Common myeloid progenitor, CD34-positive (primary cell): Measurements from ENCODE around the gene PRKCA.

Source experiments
- CTCF ChIA-PET: fragments of 350-600 bp; sonication (Branson Sonifier 250); formaldehyde crosslinking; loops from one replicate; lab custom pipeline; 2021; ENCODE audit warnings: antibody characterized with exemption; lab: Charles Lee
- POLR2A ChIA-PET: fragments of 350-600 bp; sonication (Branson Sonifier 250); formaldehyde crosslinking; loops from one replicate; lab custom pipeline; 2021; ENCODE audit warnings: antibody characterized with exemption; lab: Charles Lee
- DNase-seq, 3 donors: peaks; one replicate each; pipeline versions ENCODE4 v3.0.0 to v3.0.0-alpha.2; 2013
- H3K27ac ChIP-seq, 2 experiments: 1 replicate in 1 of 2; 2 replicates in 1 of 2; pipeline ENCODE4 v1.7.0; 2013; ENCODE audit warnings: inconsistent platforms in 2 of 2, low read length in 2 of 2, mild to moderate bottlenecking in 2 of 2, low read depth in 1 of 2, moderate library complexity in 1 of 2; ENCODE audit not compliant: severe bottlenecking in 2 of 2, insufficient read depth in 1 of 2, poor library complexity in 1 of 2
- H3K27me3 ChIP-seq, 5 experiments: replicated peaks in 2 of 5; 1 replicate in 3 of 5; 2 replicates in 2 of 5; pipeline versions ENCODE4 v1.6.1 to v1.7.0; 2013; ENCODE audit warnings: low read length in 4 of 5, mild to moderate bottlenecking in 2 of 5, moderate library complexity in 2 of 5, inconsistent platforms in 1 of 5; ENCODE audit not compliant: insufficient read depth in 5 of 5, control insufficient read depth in 4 of 5
- H3K36me3 ChIP-seq, 4 experiments: 1 replicate in 2 of 4; 2 replicates in 2 of 4; pipeline versions ENCODE4 v1.6.1 to v1.7.0; 2013; ENCODE audit warnings: low read length in 3 of 4, control low read depth in 1 of 4, mild to moderate bottlenecking in 1 of 4; ENCODE audit not compliant: control insufficient read depth in 4 of 4, insufficient read depth in 4 of 4
- H3K4me1 ChIP-seq, 4 experiments: 1 replicate in 3 of 4; 2 replicates in 1 of 4; pipeline versions ENCODE4 v1.6.1 to v1.7.1; 2013; ENCODE audit warnings: low read length in 3 of 4, mild to moderate bottlenecking in 3 of 4, control low read depth in 1 of 4, inconsistent platforms in 1 of 4, moderate library complexity in 1 of 4; ENCODE audit not compliant: control insufficient read depth in 4 of 4, insufficient read depth in 4 of 4; ENCODE audit errors: control extremely low read depth in 1 of 4
- H3K4me3 ChIP-seq, 7 experiments: 1 replicate in 4 of 7; 2 replicates in 3 of 7; pipeline versions ENCODE4 v1.5.1 to v1.7.0; 2013; ENCODE audit warnings: mild to moderate bottlenecking in 7 of 7, low read length in 6 of 7, moderate library complexity in 6 of 7, inconsistent platforms in 2 of 7, low read depth in 2 of 7, control low read depth in 1 of 7; ENCODE audit not compliant: insufficient read depth in 4 of 7, control insufficient read depth in 1 of 7; ENCODE audit errors: extremely low read depth in 1 of 7
- H3K9me3 ChIP-seq, 5 experiments: 1 replicate in 4 of 5; 2 replicates in 1 of 5; pipeline versions ENCODE4 v1.6.1 to v1.7.1; 2013; ENCODE audit warnings: low read length in 4 of 5, mild to moderate bottlenecking in 2 of 5, inconsistent platforms in 1 of 5, low read depth in 1 of 5, moderate library complexity in 1 of 5; ENCODE audit not compliant: control insufficient read depth in 4 of 5, insufficient read depth in 2 of 5; ENCODE audit errors: control extremely low read depth in 1 of 5
- WGBS: methylation state at CpG from one replicate; pipeline ENCODE4 v1.1.5; 2013; ENCODE audit not compliant: insufficient coverage; 5-methylcytosine and 5-hydroxymethylcytosine counted together

PRKCA gene

DNA sequence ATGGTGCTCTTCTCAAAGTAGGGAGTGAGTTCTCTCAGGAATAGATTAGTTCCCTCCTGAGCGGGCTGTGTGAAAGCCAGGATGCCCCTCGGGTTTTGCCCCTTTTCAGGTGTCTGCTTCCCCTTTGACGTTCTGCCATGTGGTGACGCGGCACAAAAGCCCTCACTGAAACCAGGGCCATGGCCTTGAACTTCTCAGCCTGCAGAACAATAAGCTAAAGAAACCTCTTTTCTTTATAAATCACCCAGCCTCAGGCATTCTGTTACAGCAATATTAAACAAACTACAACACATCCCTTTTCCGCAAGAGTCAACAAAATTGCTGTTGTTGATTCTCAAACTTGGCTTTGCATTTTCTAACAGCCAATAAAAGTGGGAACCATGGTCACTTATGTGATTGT is 517.1 kb downstream of the PRKCA start:
- Histone ChIP-seq H3K4me3 (no peak overlapping the region), H3K9me3 (peaks cover 0 to 15% (median 5%) of the 10 kb centered on the region in 5 experiments), H3K27ac (no peak overlapping the region), H3K27me3 (peaks cover 2 to 66% (median 15%) of the 10 kb centered on the region in 5 experiments), H3K36me3 (no peaks in the 10 kb centered on the region), H3K4me1 (no peaks in the 10 kb centered on the region)
- POLR2A ChIA-PET = no interaction called here
- 90% methylated on average over 6 of the region's 6 CpGs for WGBS
- no peak for DNase-seq
- CTCF ChIA-PET = no interaction called here

DNA sequence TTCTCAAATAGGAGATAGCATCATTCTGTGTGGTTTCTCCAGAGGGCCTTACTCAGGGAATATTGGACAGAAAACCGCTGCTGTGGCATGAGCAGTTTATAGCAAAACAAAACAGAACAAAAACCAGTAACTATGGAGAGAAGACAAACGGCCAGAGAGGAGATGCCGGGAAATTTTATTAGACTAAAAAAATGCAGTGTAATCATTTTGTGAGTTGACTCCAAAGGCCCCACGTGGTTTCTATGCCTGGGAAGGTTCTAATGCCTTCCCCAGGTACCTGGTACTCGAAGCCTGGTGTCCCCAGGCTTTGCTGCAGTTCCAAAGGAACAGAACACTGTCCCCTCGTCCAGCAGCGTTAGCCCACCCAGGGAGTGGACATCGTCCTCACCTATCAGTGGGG is 519.6 kb downstream of the PRKCA start:
- Histone ChIP-seq H3K9me3 (peaks cover 0 to 22% (median 5%) of the 10 kb centered on the region in 5 experiments), H3K27ac (no peak overlapping the region), H3K27me3 (peaks cover 5 to 81% (median 16%) of the 10 kb centered on the region in 5 experiments), H3K4me1 (no peaks in the 10 kb centered on the region), H3K4me3 (no peak overlapping the region), H3K36me3 (no peaks in the 10 kb centered on the region)
- CTCF ChIA-PET = no interaction called here
- DNase-seq = no peak
- WGBS = 93% methylated on average over 4 of the region's 8 CpGs
- POLR2A ChIA-PET = no interaction called here

DNA sequence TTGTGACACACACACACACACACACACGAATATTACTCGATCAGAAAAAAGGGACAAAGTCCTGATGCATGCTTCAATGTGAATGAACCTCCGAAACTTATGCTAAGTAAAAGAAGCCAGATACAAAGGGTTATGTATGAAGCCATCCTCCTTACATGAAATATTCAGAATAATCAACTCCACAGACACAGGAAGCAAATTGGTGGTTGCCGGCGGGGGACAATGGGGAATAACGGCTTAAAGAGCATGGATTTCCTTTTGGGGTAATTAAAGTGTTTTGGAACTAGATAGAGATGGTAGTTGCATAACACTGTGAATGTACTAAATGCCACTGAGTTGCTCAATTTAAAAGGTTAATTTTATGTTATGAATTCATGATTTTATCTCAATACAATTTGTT is 524.4 kb downstream of the PRKCA start:
- ChIA-PET CTCF (no interaction called here), POLR2A (no interaction called here)
- Histone ChIP-seq H3K27ac (no peak overlapping the region), H3K27me3 (peaks cover 5 to 79% (median 21%) of the 10 kb centered on the region in 5 experiments), H3K4me3 (no peak overlapping the region), H3K36me3 (no peaks in the 10 kb centered on the region), H3K9me3 (peaks cover 0 to 10% (median 3%) of the 10 kb centered on the region in 5 experiments), H3K4me1 (peaks cover 0 to 6% (median 4%) of the 10 kb centered on the region in 4 experiments)
- no CpG with 5 or more reads among the region's 6 CpGs for WGBS
- no peak for DNase-seq

DNA sequence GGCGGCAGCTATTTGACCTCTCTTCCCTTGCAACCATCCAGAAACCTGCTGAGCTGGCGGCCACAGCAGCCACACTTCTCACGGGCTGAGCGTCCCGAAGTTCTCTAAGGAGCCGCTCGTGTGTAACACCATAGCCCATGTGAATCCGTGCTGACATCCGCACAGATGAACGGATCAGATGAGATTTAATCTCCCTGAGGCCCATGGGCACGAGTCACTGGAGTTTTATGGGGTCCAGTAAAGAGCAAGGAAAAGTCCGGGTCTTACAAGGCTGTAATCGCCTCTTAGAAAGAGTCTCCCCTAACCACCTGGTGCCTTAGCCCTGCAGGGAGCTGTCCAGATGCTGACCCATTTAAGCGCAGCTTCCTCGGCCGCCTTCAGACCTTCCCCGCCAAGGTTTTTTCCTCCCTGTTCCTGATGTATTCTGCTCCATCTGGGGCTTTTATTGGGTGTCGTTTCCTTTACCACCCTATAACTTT is 527.0 kb downstream of the PRKCA start:
- H3K27me3 ChIP-seq = peaks cover 3 to 80% (median 36%) of the 10 kb centered on the region in 5 experiments
- POLR2A ChIA-PET = no interaction called here
- CTCF ChIA-PET = no interaction called here
- H3K36me3 ChIP-seq = no peaks in the 10 kb centered on the region
- no peak overlapping the region for H3K4me3 ChIP-seq
- H3K9me3 ChIP-seq = peaks cover 0 to 10% (median 3%) of the 10 kb centered on the region in 5 experiments
- DNase-seq = peak; percentile 57 to 81 (median 78)
- 2% methylated on average over 8 of the region's 18 CpGs for WGBS
- H3K27ac ChIP-seq = no peak overlapping the region
- H3K4me1 ChIP-seq = peaks cover 0 to 6% (median 4%) of the 10 kb centered on the region in 4 experiments

DNA sequence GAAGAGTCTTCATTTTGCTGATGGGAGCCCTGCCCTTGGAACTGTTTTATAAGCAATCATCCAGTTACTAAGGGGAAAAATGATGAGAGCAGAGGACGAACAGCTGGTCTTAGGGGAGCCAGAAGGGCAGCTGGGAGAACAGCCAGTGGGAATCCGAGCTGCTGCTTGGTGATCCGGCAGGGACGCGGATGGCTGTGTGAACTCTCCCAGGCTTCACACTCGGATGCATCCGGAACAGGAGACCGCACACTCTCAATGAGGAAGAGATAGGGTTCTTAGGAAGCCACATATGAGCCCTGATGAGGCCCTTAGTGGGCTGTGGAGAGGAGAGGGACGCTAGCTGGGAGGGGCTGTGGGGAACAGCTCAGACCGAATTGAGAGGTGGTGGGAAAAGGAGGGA is 527.5 kb downstream of the PRKCA start:
- no peak overlapping the region for H3K27ac ChIP-seq
- H3K4me1 ChIP-seq = peaks cover 0 to 6% (median 4%) of the 10 kb centered on the region in 4 experiments
- H3K36me3 ChIP-seq = no peaks in the 10 kb centered on the region
- H3K4me3 ChIP-seq = no peak overlapping the region
- peak; percentile 75 to 89 (median 79) for DNase-seq
- peaks cover 0 to 10% (median 3%) of the 10 kb centered on the region in 5 experiments for H3K9me3 ChIP-seq
- peaks cover 3 to 80% (median 38%) of the 10 kb centered on the region in 5 experiments for H3K27me3 ChIP-seq
- 2% methylated on average over 5 of the region's 10 CpGs for WGBS
- ChIA-PET CTCF (interaction anchor here (1.6 kb wide), 1 partner anchor 14 kb away, joined by 3 read pairs; no protein-coding TSS in a partner anchor), POLR2A (no interaction called here)

DNA sequence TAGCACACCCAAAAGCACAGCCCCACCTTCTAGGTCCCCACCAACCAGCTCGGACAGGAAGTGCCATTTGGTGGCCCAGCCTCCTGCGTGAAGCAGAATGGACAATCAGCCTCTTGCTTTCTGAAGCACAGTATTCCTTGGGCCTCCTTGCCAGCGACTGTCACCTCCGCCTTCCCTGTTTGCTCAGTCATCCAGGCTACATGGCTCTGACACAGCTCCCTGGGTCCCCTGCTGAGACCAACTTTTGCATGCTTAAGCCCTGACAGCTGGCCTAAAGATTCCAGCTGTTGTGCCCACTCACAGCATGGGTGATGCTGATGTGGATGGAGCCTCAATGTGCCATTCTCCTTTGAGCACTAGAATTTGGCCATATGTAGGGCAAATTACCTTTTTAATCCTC is 528.0 kb downstream of the PRKCA start:
- DNase-seq = peak in 2 of 3 donors; percentile 10 to 33
- Histone ChIP-seq H3K9me3 (peaks cover 0 to 10% (median 3%) of the 10 kb centered on the region in 5 experiments), H3K4me1 (peaks cover 0 to 6% (median 4%) of the 10 kb centered on the region in 4 experiments), H3K27ac (no peak overlapping the region), H3K27me3 (peaks cover 3 to 82% (median 37%) of the 10 kb centered on the region in 5 experiments), H3K4me3 (no peak overlapping the region), H3K36me3 (no peaks in the 10 kb centered on the region)
- ChIA-PET CTCF (interaction anchor here (1.6 kb wide), 1 partner anchor 14 kb away, joined by 3 read pairs; no protein-coding TSS in a partner anchor), POLR2A (no interaction called here)
- 36% methylated on average over 4 of the region's 4 CpGs for WGBS

DNA sequence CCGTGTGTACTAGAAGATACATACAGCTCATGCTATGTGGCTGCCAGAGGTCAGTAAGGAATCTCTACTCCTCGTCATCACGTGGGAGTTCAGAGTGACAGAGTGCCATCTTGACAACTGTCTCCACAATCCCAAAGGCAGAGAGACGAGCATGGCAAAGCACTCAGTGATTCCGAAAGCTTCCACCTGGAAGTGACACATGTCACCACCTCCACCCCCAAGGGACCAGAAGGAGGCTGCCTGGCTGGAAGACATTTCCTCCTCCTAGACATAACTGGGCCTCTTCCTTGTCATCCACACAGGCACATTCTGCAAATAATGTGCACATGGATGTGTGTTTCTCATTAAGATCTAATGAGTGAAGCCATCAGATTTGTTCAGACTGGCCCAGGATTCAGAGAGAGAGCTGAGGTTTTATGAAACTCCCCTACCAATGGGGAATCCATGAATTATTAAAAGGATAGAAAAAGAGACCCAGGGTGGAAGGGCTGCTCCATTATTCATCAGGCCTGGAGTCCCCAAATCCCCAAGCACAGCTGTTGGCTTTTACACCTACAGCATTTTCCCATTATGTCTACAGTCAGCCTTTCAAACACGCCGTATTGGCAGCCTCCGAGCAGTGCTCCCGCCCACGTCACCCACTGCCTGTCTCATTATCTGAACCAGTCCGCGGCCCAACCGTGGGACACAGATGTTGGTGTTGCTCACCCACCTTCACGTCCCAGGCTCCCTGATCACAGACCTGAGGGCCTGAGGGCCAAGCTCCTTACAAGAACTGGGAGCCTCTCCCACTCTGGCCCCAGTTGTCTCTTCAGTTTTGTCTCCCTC is 529.2 kb downstream of the PRKCA start:
- POLR2A ChIA-PET = no interaction called here
- 93% methylated on average over 12 of the region's 14 CpGs for WGBS
- Histone ChIP-seq H3K9me3 (peaks cover 0 to 4% (median 0%) of the 10 kb centered on the region in 5 experiments), H3K4me3 (no peak overlapping the region), H3K36me3 (no peaks in the 10 kb centered on the region), H3K27ac (no peak overlapping the region), H3K27me3 (peaks cover 0 to 87% (median 44%) of the 10 kb centered on the region in 5 experiments), H3K4me1 (peaks cover 0 to 6% (median 4%) of the 10 kb centered on the region in 4 experiments)
- DNase-seq = no peak
- CTCF ChIA-PET = interaction anchor here (1.6 kb wide), 1 partner anchor 12 kb away, joined by 3 read pairs; no protein-coding TSS in a partner anchor
